Psoas muscle (tissue), 8 donors: ENCODE data around the gene RAB10. TPM values are rescaled to one million over a fixed set of nuclear protein-coding genes. Genes with fewer than 3 reads are reported as not detected.
A peak's percentile ranks its signal among the peaks of the same experiment; 100 is the strongest.
"Not testable (repeated sequence)": the region's sequence is repeated elsewhere in the genome, so short reads cannot be mapped to it uniquely, and the experiment has no call there.

Experiments used
- ATAC-seq, 4 donors: fragments of 200-7000 bp; cut with Tn5 transposase; one replicate each; pipeline ENCODE4 v1.9.1; 2020; ENCODE audit warnings: moderate library complexity in 3 of 4, mild to moderate bottlenecking in 2 of 4
- DNase-seq, 2 donors: peaks; one replicate each; pipeline ENCODE4 v3.0.0-alpha.2; 2020
- H3K27ac ChIP-seq: fragments of 200-600 bp; one replicate; pipeline ENCODE4 v1.8.0; 2022
- H3K27me3 ChIP-seq, 3 donors: fragments of 200-600 bp in 1 of 3; one replicate each; pipeline versions ENCODE4 v1.6.1 to v1.8.0; 2013 to 2022; ENCODE audit warnings: low read length in 2 of 3, mild to moderate bottlenecking in 2 of 3, moderate library complexity in 1 of 3; ENCODE audit not compliant: insufficient read depth in 3 of 3
- H3K36me3 ChIP-seq, 2 donors: fragments of 200-600 bp in 1 of 2; one replicate each; pipeline versions ENCODE4 v1.6.1 to v1.8.0; 2013 to 2022; ENCODE audit warnings: low read depth in 1 of 2, mild to moderate bottlenecking in 1 of 2, moderate library complexity in 1 of 2; ENCODE audit not compliant: insufficient read depth in 1 of 2
- H3K4me1 ChIP-seq: fragments of 200-600 bp; one replicate; pipeline ENCODE4 v1.8.0; 2022
- H3K4me3 ChIP-seq: fragments of 200-600 bp; one replicate; pipeline ENCODE4 v1.8.0; 2022; ENCODE audit warnings: mild to moderate bottlenecking
- H3K9me3 ChIP-seq: fragments of 200-600 bp; one replicate; pipeline ENCODE4 v1.8.0; 2022
- WGBS, 3 donors: extraction: QIAGEN DNeasy Blood & Tissue Kit; methylation state at CpG; one replicate each; pipeline versions ENCODE4 v1.1.6 to v1.1.7; 2013; 5-methylcytosine and 5-hydroxymethylcytosine counted together
- intact Hi-C, 2 donors: fragments of 100-400 bp; cut with DNase I; formaldehyde crosslinking; loops; one replicate each; pipeline versions ENCODE4 v1.11.0 to v1.14.2; 2022
- polyA plus RNA-seq, 3 donors: library from polyadenylated mRNA; stranded (reverse); fragments of 200-250 nt; gene quantifications; one replicate each; pipeline ENCODE4 v1.2.3, GENCODE V29; 2013
- total RNA-seq, 4 donors: library from RNA; stranded (reverse); fragmentation: NEBNext Ultra II Directional in 2 of 4; extraction: Animal tissue kit (Norgen Biotek cat#: 25700) in 2 of 4; gene quantifications; one replicate each; pipeline versions ENCODE4 v1.2.1 to v1.2.4, GENCODE V29; 2021 to 2023
- TF ChIP-seq, protein P1 (sequence below): fragments of 200-600 bp; IDR thresholded peaks from one replicate; pipeline ENCODE4 v1.8.0; 2022; ENCODE audit warnings: antibody characterized with exemption
- donor health status: healthy with polysubstance abuse.
- donor health status: DM: no; HTN: no; CAD: no; lungs with moderate emphysema.
- donor health status: Bipolar disorder and iron deficiency.
- donor health status: healthy.
- donor health status: DM: yes; HTN: yes; CAD: no.
- donor health status: DM: no; HTN: no; CAD: no.
- donor health status: DM: no; HTN: no; CAD: no.
- donor health status: DM: yes; HTN: yes; CAD: no.

The RAB10 gene
- total and polyA plus RNA-seq, 7 donors = 76.5 to 170 (median 147) TPM

DNA sequence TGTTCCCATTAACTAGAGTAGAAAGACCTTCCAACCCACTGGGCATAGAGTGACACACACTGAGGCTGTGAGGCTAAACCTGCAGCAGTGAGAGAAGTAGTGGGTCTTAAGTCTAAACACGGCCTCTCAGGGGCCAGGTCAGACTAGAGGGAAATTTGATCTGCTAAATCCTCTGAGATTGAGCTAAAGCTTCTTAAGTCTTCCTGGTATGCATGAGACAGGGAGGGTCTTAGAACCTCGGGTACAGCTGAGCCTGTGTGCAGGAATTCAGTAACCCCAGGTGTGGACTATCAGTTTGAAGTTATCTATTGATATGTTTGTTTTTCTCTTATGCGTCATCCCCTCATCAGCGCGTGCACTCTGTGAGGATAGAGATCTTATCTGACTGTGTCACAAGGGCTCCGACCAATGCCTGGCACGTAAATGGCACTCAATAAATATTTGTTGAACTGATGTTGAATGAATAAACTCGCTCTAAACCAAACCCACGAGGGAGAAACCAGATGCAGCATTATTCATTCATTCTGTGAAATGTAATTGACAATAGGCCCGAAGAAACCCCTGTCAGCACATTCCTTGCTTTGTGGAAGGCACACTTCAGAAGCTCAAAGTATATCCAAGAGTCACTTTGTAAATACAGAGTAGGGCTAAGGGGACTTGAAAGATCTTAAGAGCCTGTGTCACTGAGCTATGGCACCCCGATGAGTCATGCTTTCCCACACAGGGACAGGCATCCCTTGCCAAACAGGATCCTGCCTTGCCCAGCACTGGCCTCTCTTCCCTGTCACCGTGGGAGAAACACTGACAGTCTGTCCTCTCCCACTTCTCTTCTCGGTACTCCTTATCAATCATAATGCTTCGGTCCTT is 21.7 kb upstream of the RAB10 start:
- Histone ChIP-seq H3K27ac (peak overlapping the region; percentile 78), H3K27me3 (no peaks in the 10 kb centered on the region), H3K36me3 (no peaks in the 10 kb centered on the region), H3K4me3 (no peak overlapping the region), H3K4me1 (peaks cover 35% of the 10 kb centered on the region), H3K9me3 (no peaks in the 10 kb centered on the region)
- TF ChIP-seq, protein P1, sequence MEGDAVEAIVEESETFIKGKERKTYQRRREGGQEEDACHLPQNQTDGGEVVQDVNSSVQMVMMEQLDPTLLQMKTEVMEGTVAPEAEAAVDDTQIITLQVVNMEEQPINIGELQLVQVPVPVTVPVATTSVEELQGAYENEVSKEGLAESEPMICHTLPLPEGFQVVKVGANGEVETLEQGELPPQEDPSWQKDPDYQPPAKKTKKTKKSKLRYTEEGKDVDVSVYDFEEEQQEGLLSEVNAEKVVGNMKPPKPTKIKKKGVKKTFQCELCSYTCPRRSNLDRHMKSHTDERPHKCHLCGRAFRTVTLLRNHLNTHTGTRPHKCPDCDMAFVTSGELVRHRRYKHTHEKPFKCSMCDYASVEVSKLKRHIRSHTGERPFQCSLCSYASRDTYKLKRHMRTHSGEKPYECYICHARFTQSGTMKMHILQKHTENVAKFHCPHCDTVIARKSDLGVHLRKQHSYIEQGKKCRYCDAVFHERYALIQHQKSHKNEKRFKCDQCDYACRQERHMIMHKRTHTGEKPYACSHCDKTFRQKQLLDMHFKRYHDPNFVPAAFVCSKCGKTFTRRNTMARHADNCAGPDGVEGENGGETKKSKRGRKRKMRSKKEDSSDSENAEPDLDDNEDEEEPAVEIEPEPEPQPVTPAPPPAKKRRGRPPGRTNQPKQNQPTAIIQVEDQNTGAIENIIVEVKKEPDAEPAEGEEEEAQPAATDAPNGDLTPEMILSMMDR = no peak
- intact Hi-C loops = no loop called here
- DNase-seq (peak; percentile 40 to 72), ATAC-seq (peak; percentile 83 to 90 (median 87))
- WGBS, 3 donors = 31 to 46% (median 35%) methylated on average over 14 of the region's 14 CpGs

GRCh38 chr2:26013668-26014067 is 20.2 kb upstream of the RAB10 start:
- H3K27ac ChIP-seq = peak overlapping the region; percentile 78
- ATAC-seq (no peak), DNase-seq (no peak)
- H3K36me3 ChIP-seq = no peaks in the 10 kb centered on the region
- no peak overlapping the region for H3K4me3 ChIP-seq
- 89 to 97% (median 90%) methylated on average over 1 of the region's 1 CpG for WGBS, 3 donors
- H3K9me3 ChIP-seq = no peaks in the 10 kb centered on the region
- intact Hi-C loops = no loop called here
- peaks cover 49% of the 10 kb centered on the region for H3K4me1 ChIP-seq
- TF ChIP-seq, protein P1 = no peak
- no peaks in the 10 kb centered on the region for H3K27me3 ChIP-seq

DNA sequence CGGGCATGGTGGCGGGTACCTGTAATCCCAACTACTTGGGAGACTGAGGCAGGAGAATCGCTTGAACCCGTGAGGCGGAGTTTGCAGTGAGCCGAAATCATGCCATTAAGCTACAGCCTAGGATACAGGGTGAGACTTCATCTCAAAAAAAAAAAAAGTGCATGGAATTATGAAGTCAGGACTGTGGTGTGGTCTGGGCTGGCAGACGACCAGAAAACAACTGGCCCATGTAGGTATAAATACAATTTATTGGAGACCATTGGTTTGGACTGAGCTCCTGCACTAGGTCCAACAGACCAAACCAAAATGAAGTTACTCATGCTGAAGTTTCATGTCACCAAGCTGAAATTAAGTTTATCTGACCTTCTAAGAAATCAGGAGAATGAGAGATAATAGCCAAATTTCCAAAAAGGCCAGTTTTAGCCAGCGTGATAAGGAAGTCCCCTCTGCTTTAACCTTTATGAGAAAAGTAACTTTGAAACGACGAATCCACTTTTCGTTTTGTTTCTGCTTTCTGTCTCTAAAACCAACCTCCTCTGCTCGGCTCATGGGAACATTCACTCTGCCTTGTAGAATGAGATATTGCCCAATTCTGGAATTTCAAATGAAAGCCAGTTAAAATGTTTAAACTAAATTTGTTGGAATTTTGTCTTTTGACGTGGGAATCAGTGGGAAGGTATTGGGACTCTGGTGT is 17.7 kb upstream of the RAB10 start:
- intact Hi-C loops = no loop called here
- no peak for ATAC-seq
- WGBS, 3 donors = 91 to 92% (median 91%) methylated on average over 13 of the region's 13 CpGs

GRCh38 chr2:26016706-26017045 is 17.2 kb upstream of the RAB10 start:
- DNase-seq, ATAC-seq, H3K27me3 ChIP-seq, H3K4me3 ChIP-seq, intact Hi-C loops, H3K36me3 ChIP-seq, H3K9me3 ChIP-seq: not testable (repeated sequence)
- WGBS, 3 donors = 88 to 100% (median 96%) methylated on average over 4 of the region's 4 CpGs
- Histone ChIP-seq H3K27ac (peak overlapping the region; percentile 88), H3K4me1 (peaks cover 42% of the 10 kb centered on the region)

More for the DNA sequence above, 17.7 kb upstream of the RAB10 start:
- Histone ChIP-seq H3K9me3 (no peaks in the 10 kb centered on the region), H3K4me3 (no peak overlapping the region), H3K27me3 (no peaks in the 10 kb centered on the region), H3K27ac (peak overlapping the region; percentile 88), H3K36me3 (no peaks in the 10 kb centered on the region), H3K4me1 (peaks cover 46% of the 10 kb centered on the region)
- TF ChIP-seq, protein P1 = no peak
- no peak for DNase-seq

- peak in 3 of 4 donors; percentile 41 to 70 (median 42) for ATAC-seq
Observed at GRCh38 chr2:26017464-26018183, 16.3 kb upstream of the RAB10 start.

More at GRCh38 chr2:26017464-26018183, 16.3 kb upstream of the RAB10 start:
- Histone ChIP-seq H3K4me3 (no peak overlapping the region), H3K4me1 (peaks cover 32% of the 10 kb centered on the region), H3K9me3 (no peaks in the 10 kb centered on the region), H3K27ac (peak overlapping the region; percentile 88), H3K27me3 (no peaks in the 10 kb centered on the region), H3K36me3 (no peaks in the 10 kb centered on the region)
- TF ChIP-seq, protein P1 = no peak
- DNase-seq = no peak
- WGBS, 3 donors = 58 to 76% (median 62%) methylated on average over 5 of the region's 5 CpGs
- intact Hi-C loops = no loop called here
